ENCODE measurements around the gene TEX261.

TEX261 gene

DNA sequence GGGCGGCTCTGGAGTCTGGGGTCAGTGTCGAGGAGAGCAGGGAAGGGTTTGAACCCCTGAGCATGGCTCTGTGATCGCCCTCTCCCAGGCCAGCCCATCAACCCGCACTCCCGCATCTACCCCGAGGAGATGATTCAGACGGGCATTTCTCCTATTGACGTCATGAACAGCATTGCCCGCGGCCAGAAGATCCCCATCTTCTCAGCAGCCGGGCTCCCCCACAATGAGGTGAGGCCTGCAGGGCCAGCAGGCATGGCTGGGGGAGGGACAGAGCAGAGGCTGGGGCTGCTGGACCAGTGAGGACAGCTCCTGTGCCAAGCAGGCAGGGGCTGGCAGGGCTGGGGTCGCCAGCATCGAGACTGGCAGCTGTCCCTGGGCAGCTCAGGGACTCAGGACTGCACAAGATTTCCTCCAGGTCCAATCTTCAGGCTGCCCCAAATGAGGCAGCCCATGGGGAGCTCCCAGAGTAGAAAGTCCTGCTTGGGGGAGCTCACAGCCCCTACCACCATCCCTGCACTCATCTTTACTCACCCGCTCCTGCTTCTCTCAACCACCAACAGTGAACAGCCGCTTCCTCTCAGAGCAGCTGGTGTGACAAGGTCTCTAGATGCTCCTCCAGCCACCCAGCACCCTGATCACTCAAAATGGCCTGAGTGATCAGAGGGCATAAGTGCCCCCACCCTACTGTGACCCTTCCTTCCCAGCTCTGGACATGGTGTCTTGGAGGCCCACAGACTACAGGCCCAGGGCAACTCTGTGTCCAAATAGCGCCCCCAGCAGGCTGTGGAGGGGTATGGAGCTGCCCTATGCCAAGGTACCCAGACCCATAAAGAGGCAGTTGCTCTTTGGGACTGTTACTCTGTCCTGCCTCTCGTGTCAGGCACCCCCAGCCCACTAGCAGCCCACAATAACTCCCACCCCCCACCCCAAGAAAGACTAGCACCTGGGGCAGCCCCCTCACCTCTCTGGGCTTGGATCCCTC, 34.5 kb downstream of the TEX261 start:
- no peak for DNase-seq (ENCODE audit: low read depth, low spot score)

- DNase-seq (ENCODE audit: low read depth, low spot score): no peak
Measured at GRCh38 chr2:70959271-70959761, 35.4 kb downstream of the TEX261 start.

GRCh38 chr2:70958759-70959158, 35.9 kb downstream of the TEX261 start:
- no peak for DNase-seq (ENCODE audit: low read depth, low spot score)

- DNase-seq (ENCODE audit: low read depth, low spot score): no peak
Measured at GRCh38 chr2:70957798-70958197, 36.9 kb downstream of the TEX261 start.

DNA sequence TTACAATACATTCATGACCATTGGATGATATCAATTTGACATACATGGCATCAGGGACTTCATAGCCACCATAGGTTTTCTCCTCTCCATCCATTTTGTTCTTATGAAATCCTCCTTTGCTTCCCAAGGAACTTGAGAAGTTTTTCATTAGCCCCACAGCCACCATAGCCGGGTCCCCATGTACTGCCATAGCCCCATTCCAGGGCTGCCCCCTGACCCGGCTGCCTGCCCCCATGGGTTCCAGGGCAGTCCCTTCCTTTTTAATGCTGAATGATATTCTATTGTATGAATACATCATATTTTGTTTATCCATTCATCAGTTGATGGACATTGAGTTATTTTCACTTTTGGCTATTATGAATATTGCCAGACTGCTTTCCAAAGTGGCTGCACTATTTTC, 38.5 kb downstream of the TEX261 start:
- no peak for DNase-seq (ENCODE audit: low read depth, low spot score)

DNA sequence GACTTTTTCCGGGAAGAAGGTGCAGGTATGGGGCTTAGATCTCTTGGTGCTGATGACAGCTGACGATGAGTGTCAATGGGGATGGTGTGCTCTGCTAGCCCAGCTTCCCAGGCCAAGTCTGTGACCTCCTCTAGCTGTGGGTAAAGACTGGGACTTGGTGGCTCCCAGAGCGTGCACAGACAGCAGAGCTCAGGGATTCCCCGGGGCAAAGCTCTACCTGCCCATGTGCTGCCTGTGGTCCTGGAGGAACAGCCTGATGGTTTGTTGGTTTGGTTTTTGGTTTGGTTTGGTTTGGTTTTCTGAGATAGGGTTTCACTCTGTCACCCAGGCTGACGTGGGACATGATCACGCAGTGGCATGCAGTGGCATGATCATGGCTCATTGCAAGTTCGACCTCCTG, 39.8 kb downstream of the TEX261 start:
- DNase-seq (ENCODE audit: low read depth, low spot score): no peak

- DNase-seq (ENCODE audit: low read depth, low spot score): no peak
Measured at GRCh38 chr2:70949086-70949485, 45.6 kb downstream of the TEX261 start.

- DNase-seq (ENCODE audit: low read depth, low spot score): peak; percentile 71
Measured at GRCh38 chr2:70948337-70949003, 46.2 kb downstream of the TEX261 start.

DNA sequence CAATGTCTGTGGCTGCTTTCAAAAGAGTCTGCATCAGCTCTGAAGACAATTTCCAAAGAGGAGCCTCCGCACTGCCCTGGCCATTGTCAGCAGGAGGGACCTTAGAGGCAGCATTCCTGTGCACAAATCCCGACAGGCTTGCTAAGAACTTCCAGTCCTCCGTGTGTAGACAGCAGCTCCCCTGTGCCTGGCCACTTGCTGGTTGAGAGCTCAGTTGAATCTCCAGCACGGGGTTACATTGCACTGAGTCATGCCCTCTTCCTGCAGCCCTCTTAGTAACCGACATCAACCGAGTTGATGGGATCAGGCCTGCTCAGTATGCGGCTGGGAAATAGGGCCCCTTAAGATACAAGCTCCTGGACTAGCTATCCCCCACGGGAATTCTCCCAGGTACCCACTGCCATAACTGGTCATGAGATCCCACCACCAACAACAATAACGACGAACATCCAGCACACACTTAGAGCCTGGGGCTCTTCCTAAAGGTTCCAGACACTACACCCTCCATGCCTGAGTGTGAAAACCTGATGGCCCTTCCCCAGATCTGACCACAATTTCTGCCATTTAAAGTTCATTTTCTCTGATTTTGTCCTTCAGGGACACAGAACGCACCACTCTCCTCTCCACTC, 47.0 kb downstream of the TEX261 start:
- no peak for DNase-seq (ENCODE audit: low read depth, low spot score)

- DNase-seq (ENCODE audit: low read depth, low spot score): no peak
Measured at GRCh38 chr2:70946832-70947442, 47.7 kb downstream of the TEX261 start.

- DNase-seq (ENCODE audit: low read depth, low spot score): no peak
Measured at GRCh38 chr2:70944111-70944690, 50.5 kb downstream of the TEX261 start.

DNA sequence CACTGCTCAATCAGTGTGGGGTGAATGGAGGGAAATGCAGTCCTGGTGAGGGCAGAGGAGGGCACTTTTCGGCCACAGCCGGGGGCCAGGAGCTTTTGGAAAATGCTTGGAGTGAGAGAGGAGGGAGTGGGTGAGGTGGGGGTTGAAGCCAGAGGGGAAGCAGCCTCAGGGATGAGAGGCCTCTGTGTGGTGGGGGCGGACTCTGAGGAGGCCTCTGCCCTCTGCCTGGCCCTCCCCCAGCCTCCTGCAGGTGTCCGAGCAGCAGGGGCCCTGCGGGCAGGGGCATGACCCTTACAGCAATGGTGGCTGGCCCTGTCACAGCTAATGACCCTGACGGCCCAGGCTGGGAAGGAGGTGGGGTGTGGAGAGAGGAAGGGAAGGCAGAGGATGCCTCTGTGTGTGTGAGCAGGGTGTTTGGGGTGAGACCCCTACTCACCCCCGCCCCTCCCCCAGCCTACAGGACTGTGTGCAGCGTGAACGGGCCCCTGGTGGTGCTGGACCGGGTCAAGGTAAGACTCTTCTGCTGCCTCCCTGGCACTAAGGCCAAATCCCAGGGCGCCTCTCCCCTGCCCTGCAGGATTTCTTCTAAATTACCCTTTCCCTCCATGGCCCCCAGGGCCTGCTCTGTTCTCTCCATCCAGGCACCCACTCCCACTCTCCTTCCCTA, 51.3 kb downstream of the TEX261 start:
- DNase-seq (ENCODE audit: low read depth, low spot score): no peak

DNA sequence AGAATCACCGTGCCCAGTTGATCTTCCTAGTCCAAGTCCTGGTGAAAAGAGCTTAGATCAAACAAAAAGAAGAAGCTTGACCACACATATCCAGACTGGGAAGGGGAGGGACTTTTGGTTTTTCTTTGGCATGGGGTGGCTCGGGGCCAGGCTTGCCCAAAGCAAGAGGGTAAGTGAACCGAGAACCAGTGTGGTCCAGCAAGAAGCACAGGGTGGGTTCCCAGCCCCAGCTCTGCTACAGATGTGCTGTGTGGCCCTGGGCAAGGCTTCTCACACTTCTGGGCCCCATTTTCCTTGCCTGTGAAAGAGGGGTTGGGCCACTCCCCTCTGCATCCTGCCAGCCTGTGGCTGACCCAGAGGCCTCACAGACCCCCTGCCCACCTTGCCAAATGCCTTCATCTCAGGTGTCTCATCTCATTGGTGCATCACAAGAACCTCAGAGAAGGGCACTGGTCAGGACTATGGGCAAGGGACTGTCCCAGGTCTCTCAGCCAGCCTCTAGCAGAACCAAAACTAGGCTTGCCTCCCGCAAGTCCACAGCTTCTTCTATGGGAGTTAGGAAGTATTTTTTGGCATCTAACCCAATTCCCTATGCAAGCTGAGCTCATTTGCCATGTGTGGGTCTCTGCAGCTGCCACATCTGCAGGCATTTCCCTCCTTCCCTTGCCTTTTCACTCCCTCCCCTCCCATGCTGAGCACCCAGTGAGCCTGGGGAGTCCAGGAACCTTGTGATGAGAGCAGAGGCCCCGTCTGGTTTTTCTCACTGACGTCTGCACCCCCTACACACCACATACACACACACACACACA, 52.1 kb downstream of the TEX261 start:
- no peak for DNase-seq (ENCODE audit: low read depth, low spot score)

DNA sequence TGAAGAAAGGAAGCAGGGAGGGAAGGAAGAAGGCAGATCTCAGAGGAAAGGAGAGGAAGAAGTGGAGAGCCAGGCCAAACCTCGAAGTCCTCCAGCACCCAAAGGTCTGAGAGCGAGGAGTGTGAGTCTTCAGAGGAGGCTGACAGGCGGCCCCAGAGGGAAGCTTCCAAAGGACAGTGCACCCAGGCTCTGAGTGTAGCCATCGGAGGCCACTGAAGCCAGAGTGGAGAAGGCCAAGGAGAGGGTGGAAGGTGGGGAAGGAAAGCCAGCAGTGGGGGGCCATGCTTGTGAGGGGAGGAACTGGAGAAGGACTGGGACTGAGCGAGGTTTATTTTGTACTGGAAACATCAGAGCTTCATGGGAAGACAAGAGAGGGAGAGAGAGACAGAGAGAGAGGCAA, 53.0 kb downstream of the TEX261 start:
- DNase-seq (ENCODE audit: low read depth, low spot score): no peak

DNA sequence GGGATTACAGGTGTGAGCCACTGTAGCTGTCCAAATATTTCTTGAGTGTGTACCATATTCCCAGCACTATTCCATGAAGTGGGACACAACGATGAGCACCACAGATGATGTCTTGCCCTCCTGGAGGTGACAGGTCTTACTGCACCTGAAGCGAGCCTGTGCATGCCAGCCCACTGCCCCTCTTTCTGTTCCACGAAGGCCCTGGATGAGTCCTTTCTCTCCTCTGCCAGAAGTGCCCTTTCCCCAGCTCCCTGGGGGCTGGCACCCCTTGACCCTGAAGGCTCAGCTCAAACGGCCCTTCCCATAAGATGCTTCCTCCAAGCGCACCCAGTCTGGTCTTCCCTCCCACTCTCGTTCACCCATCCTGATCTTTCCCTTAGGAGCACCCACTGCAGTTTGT, 53.5 kb downstream of the TEX261 start:
- DNase-seq (ENCODE audit: low read depth, low spot score): no peak

- no peak for DNase-seq (ENCODE audit: low read depth, low spot score)
Measured at GRCh38 chr2:70939839-70940580, 54.7 kb downstream of the TEX261 start.

DNA sequence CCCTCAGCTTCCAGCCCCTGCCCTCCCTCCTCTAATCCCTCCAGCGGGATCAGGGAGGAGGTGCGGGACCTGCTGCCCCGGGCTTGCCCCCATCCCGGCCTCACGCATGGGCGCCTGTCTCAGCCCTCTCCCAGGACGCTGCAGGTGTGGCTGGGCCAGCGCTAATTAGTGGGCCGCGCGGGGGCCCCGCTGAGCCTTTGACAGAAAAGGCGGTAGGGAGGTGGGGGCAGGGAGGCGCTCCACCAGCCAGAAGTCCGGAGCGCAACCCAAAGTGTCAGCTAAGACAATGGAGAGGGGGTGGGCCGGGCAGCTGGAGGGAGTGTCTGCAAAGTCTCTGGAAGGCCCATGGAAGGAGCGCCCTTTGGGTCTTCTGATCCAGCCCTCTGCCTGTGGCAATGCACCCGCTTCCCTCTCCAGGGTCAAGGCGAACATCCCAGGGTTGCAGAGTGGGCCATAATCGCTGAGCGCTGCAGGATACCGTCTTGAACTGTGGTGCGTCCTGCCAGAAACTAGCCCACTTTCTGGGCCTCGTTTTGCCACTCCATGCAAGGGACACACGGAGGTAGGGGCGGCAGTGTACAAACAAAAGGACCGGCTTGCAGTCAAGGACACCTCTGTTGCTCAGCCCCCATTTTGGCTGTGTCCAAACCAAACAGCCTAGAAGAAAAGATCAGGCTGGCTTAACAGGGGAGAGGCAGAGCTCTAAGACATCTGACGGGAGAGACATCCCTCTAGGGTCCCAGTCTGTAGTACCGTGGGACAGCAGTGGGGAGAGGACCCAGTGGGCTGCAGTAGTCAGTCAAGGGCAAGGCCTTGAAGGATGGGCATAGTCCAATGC, 55.5 kb downstream of the TEX261 start:
- DNase-seq (ENCODE audit: low read depth, low spot score): no peak

DNA sequence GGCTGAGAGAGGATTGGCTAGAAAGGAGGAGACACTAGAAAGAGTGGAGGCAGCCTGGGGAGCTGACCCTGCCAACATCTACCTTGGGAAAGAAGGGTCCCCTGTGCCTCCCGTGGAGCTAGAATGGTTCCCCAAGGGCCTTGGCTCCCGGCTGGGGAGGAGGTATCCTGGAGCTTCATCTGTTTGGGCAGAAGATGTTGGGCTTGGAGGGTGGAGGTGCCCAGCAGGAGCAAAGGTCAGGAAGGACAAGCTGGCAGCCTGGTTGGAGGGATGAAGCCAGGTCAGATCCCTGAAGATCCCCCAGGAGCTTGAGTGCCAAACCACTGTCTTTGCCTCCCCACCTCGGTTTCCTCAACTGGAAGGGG, 56.1 kb downstream of the TEX261 start:
- no peak for DNase-seq (ENCODE audit: low read depth, low spot score)

Measured in activated naive CD8-positive, alpha-beta T cell treated with anti-CD3 and anti-CD28 coated beads, Interleukin-2, amount 50 U/mL, for 16 hours (primary cell).